Measurements from ENCODE around the gene PPHLN1. TPM values are rescaled to one million over a fixed set of nuclear protein-coding genes. Genes with fewer than 3 reads are reported as not detected.
A peak's percentile ranks its signal among the peaks of the same experiment; 100 is the strongest.
"Not testable (repeated sequence)": the region's sequence is repeated elsewhere in the genome, so short reads cannot be mapped to it uniquely, and the experiment has no call there.

Gene PPHLN1
- total and polyA plus RNA-seq, 9 donors, result 52.4 to 62.5 (median 57.5) TPM

DNA sequence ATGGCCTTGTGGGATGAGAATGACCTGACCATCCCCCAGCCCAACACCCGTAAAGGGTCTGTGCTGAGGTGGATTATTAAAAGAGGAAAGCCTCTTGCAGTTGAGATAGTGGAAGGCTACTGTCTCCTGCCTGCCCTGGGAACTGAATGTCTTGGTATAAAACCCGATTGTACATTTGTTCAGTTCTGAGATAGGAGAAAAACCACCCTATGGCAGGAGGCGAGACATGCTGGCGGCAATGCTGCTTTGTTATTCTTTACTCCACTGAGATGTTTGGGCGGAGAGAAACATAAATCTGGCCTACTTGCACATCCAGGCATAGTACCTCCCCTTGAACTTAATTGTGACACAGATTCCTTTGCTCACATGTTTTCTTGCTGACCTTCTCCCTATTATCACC lies 62.1 kb downstream of the PPHLN1 start:
- WGBS (ENCODE audit: insufficient coverage), result 100% methylated on average over 3 of the region's 5 CpGs
- not testable (repeated sequence) for H3K27ac ChIP-seq (ENCODE audit: low read length); H3K27me3 ChIP-seq (ENCODE audit: control insufficient read depth, insufficient read depth, low read length); H3K4me1 ChIP-seq (ENCODE audit: control insufficient read depth, insufficient read depth, low read length); H3K4me3 ChIP-seq (ENCODE audit: low read length); H3K9me3 ChIP-seq (replicated peaks; ENCODE audit: control insufficient read depth, low read depth, low read length); DNase-seq
- H3K36me3 ChIP-seq (ENCODE audit: control insufficient read depth, insufficient read depth, low read length), result peaks cover 18% of the 10 kb centered on the region

- Histone ChIP-seq H3K27me3 (ENCODE audit: control insufficient read depth, insufficient read depth, low read length) (no peaks in the 10 kb centered on the region), H3K4me1 (ENCODE audit: control insufficient read depth, insufficient read depth, low read length) (no peaks in the 10 kb centered on the region), H3K27ac (ENCODE audit: low read length) (no peak overlapping the region), H3K9me3 (replicated peaks; ENCODE audit: control insufficient read depth, low read depth, low read length) (no peaks in the 10 kb centered on the region), H3K36me3 (ENCODE audit: control insufficient read depth, insufficient read depth, low read length) (peaks cover 7% of the 10 kb centered on the region), H3K4me3 (ENCODE audit: low read length) (no peak overlapping the region)
- no CpG with 5 or more reads among the region's 2 CpGs for WGBS (ENCODE audit: insufficient coverage)
- DNase-seq, result no peak
Measured at GRCh38 chr12:42394429-42394828, 68.5 kb downstream of the PPHLN1 start.

DNA sequence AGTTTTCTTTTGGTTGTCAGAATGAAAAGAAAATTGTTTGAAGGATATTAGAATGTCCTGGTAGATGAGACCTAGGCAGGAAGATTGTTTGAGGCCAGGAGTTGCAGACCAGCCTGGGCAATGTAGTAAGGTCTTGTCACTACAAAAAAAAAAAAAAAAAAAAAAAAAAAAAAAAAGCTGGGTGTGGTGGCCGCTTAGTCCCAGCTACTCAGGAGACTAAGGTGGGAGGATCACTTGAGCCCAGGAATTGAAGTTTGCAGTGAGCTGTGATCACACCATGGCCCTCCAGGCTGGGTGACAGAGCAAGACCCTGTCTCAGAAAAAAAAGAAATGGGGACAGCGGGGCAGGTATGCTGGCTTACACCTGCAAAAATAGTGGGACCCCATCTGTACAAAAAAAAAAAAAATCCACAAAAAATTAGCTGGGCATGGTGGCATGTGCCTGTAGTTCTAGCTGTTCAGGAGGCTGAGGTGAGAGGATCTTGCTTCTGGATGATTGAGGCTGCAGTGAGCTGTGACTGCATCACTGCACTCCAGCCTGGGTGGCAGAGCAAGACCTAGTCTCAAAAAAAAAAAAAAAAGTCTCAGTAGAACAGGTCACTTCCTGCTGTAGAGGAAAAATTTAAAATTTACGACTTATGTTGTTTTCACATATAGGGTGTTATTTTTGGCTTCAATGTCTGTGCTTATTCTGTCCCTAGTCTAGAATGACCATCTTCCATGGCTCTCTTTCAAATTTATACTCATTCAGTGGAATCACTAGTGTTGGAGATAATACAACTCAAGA lies 70.7 kb downstream of the PPHLN1 start:
- H3K27me3 ChIP-seq (ENCODE audit: control insufficient read depth, insufficient read depth, low read length), result no peaks in the 10 kb centered on the region
- WGBS (ENCODE audit: insufficient coverage), result 75% methylated on average over 1 of the region's 3 CpGs
- no peak overlapping the region for H3K27ac ChIP-seq (ENCODE audit: low read length)
- no peaks in the 10 kb centered on the region for H3K9me3 ChIP-seq (replicated peaks; ENCODE audit: control insufficient read depth, low read depth, low read length)
- H3K4me3 ChIP-seq (ENCODE audit: low read length), result no peak overlapping the region
- no peak for DNase-seq
- H3K4me1 ChIP-seq (ENCODE audit: control insufficient read depth, insufficient read depth, low read length), result no peaks in the 10 kb centered on the region
- H3K36me3 ChIP-seq (ENCODE audit: control insufficient read depth, insufficient read depth, low read length), result peaks cover 3% of the 10 kb centered on the region

DNA sequence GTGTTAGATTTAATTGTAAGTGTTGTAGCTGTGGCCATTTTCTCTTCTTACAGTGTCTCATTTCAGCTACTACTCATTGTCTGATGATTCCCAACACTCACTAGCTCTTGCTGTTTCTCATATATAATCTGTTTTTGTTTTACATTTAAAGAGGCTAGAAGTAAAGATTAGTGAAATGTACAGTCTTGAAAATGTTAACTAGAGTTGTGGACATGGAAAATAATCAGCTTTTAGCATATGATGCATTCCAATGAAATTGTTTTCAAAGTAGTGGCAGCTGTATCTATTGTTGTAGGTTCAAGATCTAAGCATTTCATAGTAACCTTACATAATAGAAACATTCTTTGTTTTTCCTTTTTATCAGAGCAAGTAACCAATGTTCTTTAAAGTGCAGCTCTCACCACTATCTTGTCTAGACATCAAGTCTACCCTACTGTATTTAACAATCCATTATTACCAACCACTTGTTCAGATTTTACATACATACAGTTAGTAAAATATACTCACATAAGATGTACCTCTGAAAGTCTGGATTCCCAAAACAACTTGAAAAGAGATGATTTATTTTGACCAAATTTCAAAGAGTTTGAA lies 76.9 kb downstream of the PPHLN1 start:
- Histone ChIP-seq H3K9me3 (replicated peaks; ENCODE audit: control insufficient read depth, low read depth, low read length) (no peaks in the 10 kb centered on the region), H3K27me3 (ENCODE audit: control insufficient read depth, insufficient read depth, low read length) (no peaks in the 10 kb centered on the region), H3K4me1 (ENCODE audit: control insufficient read depth, insufficient read depth, low read length) (no peaks in the 10 kb centered on the region), H3K27ac (ENCODE audit: low read length) (no peak overlapping the region), H3K4me3 (ENCODE audit: low read length) (no peak overlapping the region), H3K36me3 (ENCODE audit: control insufficient read depth, insufficient read depth, low read length) (peaks cover 8% of the 10 kb centered on the region)
- no peak for DNase-seq

- Histone ChIP-seq H3K4me3 (ENCODE audit: low read length) (no peak overlapping the region), H3K4me1 (ENCODE audit: control insufficient read depth, insufficient read depth, low read length) (no peaks in the 10 kb centered on the region), H3K27me3 (ENCODE audit: control insufficient read depth, insufficient read depth, low read length) (no peaks in the 10 kb centered on the region), H3K36me3 (ENCODE audit: control insufficient read depth, insufficient read depth, low read length) (peaks cover 4% of the 10 kb centered on the region), H3K9me3 (replicated peaks; ENCODE audit: control insufficient read depth, low read depth, low read length) (no peaks in the 10 kb centered on the region), H3K27ac (ENCODE audit: low read length) (no peak overlapping the region)
- no CpG with 5 or more reads among the region's 1 CpG for WGBS (ENCODE audit: insufficient coverage)
- DNase-seq, result no peak
Measured at GRCh38 chr12:42407306-42407705, 81.3 kb downstream of the PPHLN1 start.

- Histone ChIP-seq H3K9me3 (replicated peaks; ENCODE audit: control insufficient read depth, low read depth, low read length) (no peaks in the 10 kb centered on the region), H3K27me3 (ENCODE audit: control insufficient read depth, insufficient read depth, low read length) (no peaks in the 10 kb centered on the region), H3K4me3 (ENCODE audit: low read length) (no peak overlapping the region), H3K27ac (ENCODE audit: low read length) (no peak overlapping the region), H3K4me1 (ENCODE audit: control insufficient read depth, insufficient read depth, low read length) (no peaks in the 10 kb centered on the region), H3K36me3 (ENCODE audit: control insufficient read depth, insufficient read depth, low read length) (peaks cover 4% of the 10 kb centered on the region)
- no peak for DNase-seq
- WGBS (ENCODE audit: insufficient coverage), result no CpG with 5 or more reads among the region's 2 CpGs
Measured at GRCh38 chr12:42409471-42409870, 83.5 kb downstream of the PPHLN1 start.

DNA sequence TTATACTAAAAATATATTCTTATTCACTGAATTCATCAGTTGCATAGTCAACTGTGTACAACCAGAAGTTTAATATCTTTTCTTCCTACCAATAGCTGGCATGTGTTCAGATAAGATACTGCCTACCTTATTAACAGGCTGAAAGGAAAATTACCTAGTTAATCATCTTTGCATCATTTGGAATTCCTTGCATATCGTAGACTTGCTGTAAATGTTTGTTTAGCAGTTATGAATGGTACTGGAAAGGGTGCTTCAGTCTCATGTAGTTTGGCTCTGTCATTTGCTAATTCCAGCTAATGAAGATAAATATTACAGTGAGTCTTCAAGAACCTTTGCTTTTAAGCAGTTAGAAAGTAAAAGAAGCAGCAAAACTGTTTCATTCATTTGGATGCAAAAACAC lies 84.4 kb downstream of the PPHLN1 start:
- H3K27ac ChIP-seq (ENCODE audit: low read length), result no peak overlapping the region
- WGBS (ENCODE audit: insufficient coverage), result no CpG with 5 or more reads among the region's 1 CpG
- DNase-seq, result no peak
- H3K4me1 ChIP-seq (ENCODE audit: control insufficient read depth, insufficient read depth, low read length), result no peaks in the 10 kb centered on the region
- no peak overlapping the region for H3K4me3 ChIP-seq (ENCODE audit: low read length)
- no peaks in the 10 kb centered on the region for H3K27me3 ChIP-seq (ENCODE audit: control insufficient read depth, insufficient read depth, low read length)
- peaks cover 4% of the 10 kb centered on the region for H3K36me3 ChIP-seq (ENCODE audit: control insufficient read depth, insufficient read depth, low read length)
- H3K9me3 ChIP-seq (replicated peaks; ENCODE audit: control insufficient read depth, low read depth, low read length), result no peaks in the 10 kb centered on the region

GRCh38 chr12:42420395-42420794 lies 94.4 kb downstream of the PPHLN1 start:
- WGBS (ENCODE audit: insufficient coverage), result no CpG with 5 or more reads among the region's 3 CpGs
- H3K27ac ChIP-seq (ENCODE audit: low read length), result no peak overlapping the region
- H3K4me3 ChIP-seq (ENCODE audit: low read length), result no peak overlapping the region
- H3K27me3 ChIP-seq (ENCODE audit: control insufficient read depth, insufficient read depth, low read length), result no peaks in the 10 kb centered on the region
- no peak for DNase-seq
- no peaks in the 10 kb centered on the region for H3K4me1 ChIP-seq (ENCODE audit: control insufficient read depth, insufficient read depth, low read length)
- H3K9me3 ChIP-seq (replicated peaks; ENCODE audit: control insufficient read depth, low read depth, low read length), result no peaks in the 10 kb centered on the region
- no peaks in the 10 kb centered on the region for H3K36me3 ChIP-seq (ENCODE audit: control insufficient read depth, insufficient read depth, low read length)

GRCh38 chr12:42421844-42422779 lies 96.1 kb downstream of the PPHLN1 start:
- WGBS (ENCODE audit: insufficient coverage), result no CpG with 5 or more reads among the region's 3 CpGs
- H3K4me3 ChIP-seq (ENCODE audit: low read length), result no peak overlapping the region
- peak; percentile 73 for DNase-seq
- H3K27ac ChIP-seq (ENCODE audit: low read length), result peak overlapping the region; percentile 39
- no peaks in the 10 kb centered on the region for H3K27me3 ChIP-seq (ENCODE audit: control insufficient read depth, insufficient read depth, low read length)
- H3K9me3 ChIP-seq (replicated peaks; ENCODE audit: control insufficient read depth, low read depth, low read length), result no peaks in the 10 kb centered on the region
- no peaks in the 10 kb centered on the region for H3K4me1 ChIP-seq (ENCODE audit: control insufficient read depth, insufficient read depth, low read length)
- H3K36me3 ChIP-seq (ENCODE audit: control insufficient read depth, insufficient read depth, low read length), result no peaks in the 10 kb centered on the region

GRCh38 chr12:42422785-42423184 lies 96.8 kb downstream of the PPHLN1 start:
- no peak for DNase-seq
- no peak overlapping the region for H3K4me3 ChIP-seq (ENCODE audit: low read length)
- H3K9me3 ChIP-seq (replicated peaks; ENCODE audit: control insufficient read depth, low read depth, low read length), result no peaks in the 10 kb centered on the region
- H3K4me1 ChIP-seq (ENCODE audit: control insufficient read depth, insufficient read depth, low read length), result no peaks in the 10 kb centered on the region
- no CpG with 5 or more reads among the region's 1 CpG for WGBS (ENCODE audit: insufficient coverage)
- no peak overlapping the region for H3K27ac ChIP-seq (ENCODE audit: low read length)
- no peaks in the 10 kb centered on the region for H3K36me3 ChIP-seq (ENCODE audit: control insufficient read depth, insufficient read depth, low read length)
- no peaks in the 10 kb centered on the region for H3K27me3 ChIP-seq (ENCODE audit: control insufficient read depth, insufficient read depth, low read length)

Data from muscle of leg (tissue), 11 donors.